ENCODE measurements around the gene DYRK2.

DYRK2 gene

GRCh38 chr12:67626156-67626555 lies 22.4 kb upstream of the DYRK2 start:
- peaks cover 9% of the 10 kb centered on the region for H3K4me1 ChIP-seq (ENCODE audit: control insufficient read depth, insufficient read depth, low read length)

GRCh38 chr12:67630373-67631088 lies 18.0 kb upstream of the DYRK2 start:
- H3K4me1 ChIP-seq (ENCODE audit: control insufficient read depth, insufficient read depth, low read length): peaks cover 10% of the 10 kb centered on the region
- no peaks in the 10 kb centered on the region for H3K36me3 ChIP-seq (ENCODE audit: control insufficient read depth, insufficient read depth, low read length)
- H3K9me3 ChIP-seq (ENCODE audit: control insufficient read depth, insufficient read depth, low read length): no peaks in the 10 kb centered on the region
- H3K27me3 ChIP-seq (ENCODE audit: control insufficient read depth, insufficient read depth, low read length): peaks cover 2% of the 10 kb centered on the region
- H3K4me3 ChIP-seq (ENCODE audit: low read depth, low read length): no peak overlapping the region
- H3K9ac ChIP-seq (ENCODE audit: low read depth, low read length): no peak overlapping the region

More at GRCh38 chr12:67626156-67626555, 22.4 kb upstream of the DYRK2 start:
- H3K36me3 ChIP-seq (ENCODE audit: control insufficient read depth, insufficient read depth, low read length): no peaks in the 10 kb centered on the region
- H3K9me3 ChIP-seq (ENCODE audit: control insufficient read depth, insufficient read depth, low read length): no peaks in the 10 kb centered on the region
- H3K27me3 ChIP-seq (ENCODE audit: control insufficient read depth, insufficient read depth, low read length): no peaks in the 10 kb centered on the region
- no peak overlapping the region for H3K4me3 ChIP-seq (ENCODE audit: low read depth, low read length)
- H3K9ac ChIP-seq (ENCODE audit: low read depth, low read length): no peak overlapping the region

GRCh38 chr12:67632005-67632404 lies 16.5 kb upstream of the DYRK2 start:
- Histone ChIP-seq H3K4me1 (ENCODE audit: control insufficient read depth, insufficient read depth, low read length) (peaks cover 10% of the 10 kb centered on the region), H3K36me3 (ENCODE audit: control insufficient read depth, insufficient read depth, low read length) (no peaks in the 10 kb centered on the region), H3K9ac (ENCODE audit: low read depth, low read length) (no peak overlapping the region), H3K4me3 (ENCODE audit: low read depth, low read length) (no peak overlapping the region), H3K27me3 (ENCODE audit: control insufficient read depth, insufficient read depth, low read length) (peaks cover 2% of the 10 kb centered on the region), H3K9me3 (ENCODE audit: control insufficient read depth, insufficient read depth, low read length) (no peaks in the 10 kb centered on the region)

GRCh38 chr12:67633024-67633610 lies 15.4 kb upstream of the DYRK2 start:
- H3K9me3 ChIP-seq (ENCODE audit: control insufficient read depth, insufficient read depth, low read length): no peaks in the 10 kb centered on the region
- peaks cover 10% of the 10 kb centered on the region for H3K4me1 ChIP-seq (ENCODE audit: control insufficient read depth, insufficient read depth, low read length)
- peaks cover 2% of the 10 kb centered on the region for H3K27me3 ChIP-seq (ENCODE audit: control insufficient read depth, insufficient read depth, low read length)
- H3K36me3 ChIP-seq (ENCODE audit: control insufficient read depth, insufficient read depth, low read length): no peaks in the 10 kb centered on the region
- no peak overlapping the region for H3K4me3 ChIP-seq (ENCODE audit: low read depth, low read length)
- H3K9ac ChIP-seq (ENCODE audit: low read depth, low read length): no peak overlapping the region

- H3K36me3 ChIP-seq (ENCODE audit: control insufficient read depth, insufficient read depth, low read length): no peaks in the 10 kb centered on the region
- peaks cover 10% of the 10 kb centered on the region for H3K4me1 ChIP-seq (ENCODE audit: control insufficient read depth, insufficient read depth, low read length)
- no peaks in the 10 kb centered on the region for H3K9me3 ChIP-seq (ENCODE audit: control insufficient read depth, insufficient read depth, low read length)
- no peak overlapping the region for H3K9ac ChIP-seq (ENCODE audit: low read depth, low read length)
- peaks cover 2% of the 10 kb centered on the region for H3K27me3 ChIP-seq (ENCODE audit: control insufficient read depth, insufficient read depth, low read length)
- no peak overlapping the region for H3K4me3 ChIP-seq (ENCODE audit: low read depth, low read length)
These were observed 14.8 kb upstream of the DYRK2 start for GRCh38 chr12:67633708-67634107.

GRCh38 chr12:67634303-67634761 lies 14.2 kb upstream of the DYRK2 start:
- peaks cover 10% of the 10 kb centered on the region for H3K4me1 ChIP-seq (ENCODE audit: control insufficient read depth, insufficient read depth, low read length)
- no peak overlapping the region for H3K9ac ChIP-seq (ENCODE audit: low read depth, low read length)
- H3K4me3 ChIP-seq (ENCODE audit: low read depth, low read length): no peak overlapping the region
- H3K27me3 ChIP-seq (ENCODE audit: control insufficient read depth, insufficient read depth, low read length): peaks cover 2% of the 10 kb centered on the region
- no peaks in the 10 kb centered on the region for H3K9me3 ChIP-seq (ENCODE audit: control insufficient read depth, insufficient read depth, low read length)
- no peaks in the 10 kb centered on the region for H3K36me3 ChIP-seq (ENCODE audit: control insufficient read depth, insufficient read depth, low read length)

GRCh38 chr12:67637718-67638117 lies 10.8 kb upstream of the DYRK2 start:
- Histone ChIP-seq H3K4me3 (ENCODE audit: low read depth, low read length) (no peak overlapping the region), H3K9ac (ENCODE audit: low read depth, low read length) (no peak overlapping the region), H3K4me1 (ENCODE audit: control insufficient read depth, insufficient read depth, low read length) (no peaks in the 10 kb centered on the region), H3K36me3 (ENCODE audit: control insufficient read depth, insufficient read depth, low read length) (no peaks in the 10 kb centered on the region), H3K27me3 (ENCODE audit: control insufficient read depth, insufficient read depth, low read length) (peaks cover 2% of the 10 kb centered on the region), H3K9me3 (ENCODE audit: control insufficient read depth, insufficient read depth, low read length) (no peaks in the 10 kb centered on the region)

- no peaks in the 10 kb centered on the region for H3K36me3 ChIP-seq (ENCODE audit: control insufficient read depth, insufficient read depth, low read length)
- no peak overlapping the region for H3K4me3 ChIP-seq (ENCODE audit: low read depth, low read length)
- no peaks in the 10 kb centered on the region for H3K27me3 ChIP-seq (ENCODE audit: control insufficient read depth, insufficient read depth, low read length)
- H3K9ac ChIP-seq (ENCODE audit: low read depth, low read length): no peak overlapping the region
- H3K9me3 ChIP-seq (ENCODE audit: control insufficient read depth, insufficient read depth, low read length): no peaks in the 10 kb centered on the region
- no peaks in the 10 kb centered on the region for H3K4me1 ChIP-seq (ENCODE audit: control insufficient read depth, insufficient read depth, low read length)
These were observed 9.9 kb upstream of the DYRK2 start for GRCh38 chr12:67638694-67639093.

GRCh38 chr12:67640863-67641262 lies 7.7 kb upstream of the DYRK2 start:
- Histone ChIP-seq H3K4me1 (ENCODE audit: control insufficient read depth, insufficient read depth, low read length) (no peaks in the 10 kb centered on the region), H3K4me3 (ENCODE audit: low read depth, low read length) (no peak overlapping the region), H3K9ac (ENCODE audit: low read depth, low read length) (no peak overlapping the region), H3K9me3 (ENCODE audit: control insufficient read depth, insufficient read depth, low read length) (no peaks in the 10 kb centered on the region), H3K36me3 (ENCODE audit: control insufficient read depth, insufficient read depth, low read length) (no peaks in the 10 kb centered on the region), H3K27me3 (ENCODE audit: control insufficient read depth, insufficient read depth, low read length) (no peaks in the 10 kb centered on the region)

- Histone ChIP-seq H3K9ac (ENCODE audit: low read depth, low read length) (no peak overlapping the region), H3K36me3 (ENCODE audit: control insufficient read depth, insufficient read depth, low read length) (no peaks in the 10 kb centered on the region), H3K4me1 (ENCODE audit: control insufficient read depth, insufficient read depth, low read length) (no peaks in the 10 kb centered on the region), H3K27me3 (ENCODE audit: control insufficient read depth, insufficient read depth, low read length) (no peaks in the 10 kb centered on the region), H3K9me3 (ENCODE audit: control insufficient read depth, insufficient read depth, low read length) (no peaks in the 10 kb centered on the region), H3K4me3 (ENCODE audit: low read depth, low read length) (no peak overlapping the region)
These were observed 3.4 kb upstream of the DYRK2 start for GRCh38 chr12:67645126-67645525.

GRCh38 chr12:67645601-67646000 lies 2.9 kb upstream of the DYRK2 start:
- Histone ChIP-seq H3K9ac (ENCODE audit: low read depth, low read length) (no peak overlapping the region), H3K4me3 (ENCODE audit: low read depth, low read length) (no peak overlapping the region), H3K27me3 (ENCODE audit: control insufficient read depth, insufficient read depth, low read length) (no peaks in the 10 kb centered on the region), H3K9me3 (ENCODE audit: control insufficient read depth, insufficient read depth, low read length) (no peaks in the 10 kb centered on the region), H3K4me1 (ENCODE audit: control insufficient read depth, insufficient read depth, low read length) (no peaks in the 10 kb centered on the region), H3K36me3 (ENCODE audit: control insufficient read depth, insufficient read depth, low read length) (no peaks in the 10 kb centered on the region)

- H3K27me3 ChIP-seq (ENCODE audit: control insufficient read depth, insufficient read depth, low read length): no peaks in the 10 kb centered on the region
- no peak overlapping the region for H3K9ac ChIP-seq (ENCODE audit: low read depth, low read length)
- H3K4me1 ChIP-seq (ENCODE audit: control insufficient read depth, insufficient read depth, low read length): peaks cover 5% of the 10 kb centered on the region
- no peaks in the 10 kb centered on the region for H3K36me3 ChIP-seq (ENCODE audit: control insufficient read depth, insufficient read depth, low read length)
- H3K9me3 ChIP-seq (ENCODE audit: control insufficient read depth, insufficient read depth, low read length): no peaks in the 10 kb centered on the region
- peak overlapping the region; percentile 85 for H3K4me3 ChIP-seq (ENCODE audit: low read depth, low read length)
These were observed 1.8 kb upstream of the DYRK2 start for GRCh38 chr12:67646775-67647174.

Data from iPS-15b (cell line).